GM19240 (cell line): ENCODE measurements around the gene CASP9.
"Not testable (repeated sequence)": the region's sequence is repeated elsewhere in the genome, so short reads cannot be mapped to it uniquely, and the experiment has no call there.

Experiments used
- DNase-seq: peaks from one replicate; pipeline ENCODE4 v3.0.0; 2011; ENCODE audit warnings: low spot score; ENCODE audit not compliant: insufficient read length

The CASP9 gene

GRCh38 chr1:15500184-15501178 lies 23.5 kb downstream of the CASP9 start:
- DNase-seq, result no peak

GRCh38 chr1:15493869-15494390 lies 30.1 kb downstream of the CASP9 start:
- no peak for DNase-seq

- DNase-seq, result no peak
Measured at GRCh38 chr1:15492596-15492995, 31.4 kb downstream of the CASP9 start.

- not testable (repeated sequence) for DNase-seq
Measured at GRCh38 chr1:15491010-15491409, 33.0 kb downstream of the CASP9 start.

GRCh38 chr1:15489052-15489736 lies 34.8 kb downstream of the CASP9 start:
- DNase-seq, result no peak

- DNase-seq, result no peak
Measured at GRCh38 chr1:15488371-15488770, 35.6 kb downstream of the CASP9 start.

- not testable (repeated sequence) for DNase-seq
Measured at GRCh38 chr1:15486844-15487610, 37.0 kb downstream of the CASP9 start.

- no peak for DNase-seq
Measured at GRCh38 chr1:15485636-15486035, 38.4 kb downstream of the CASP9 start.

GRCh38 chr1:15484443-15484842 lies 39.6 kb downstream of the CASP9 start:
- DNase-seq, result not testable (repeated sequence)

GRCh38 chr1:15483971-15484370 lies 40.0 kb downstream of the CASP9 start:
- DNase-seq, result no peak

GRCh38 chr1:15482983-15483543 lies 41.0 kb downstream of the CASP9 start:
- DNase-seq, result not testable (repeated sequence)

- DNase-seq, result not testable (repeated sequence)
Measured at GRCh38 chr1:15482455-15482854, 41.6 kb downstream of the CASP9 start.

GRCh38 chr1:15479654-15480347 lies 44.2 kb downstream of the CASP9 start:
- DNase-seq, result no peak

- no peak for DNase-seq
Measured at GRCh38 chr1:15477646-15478212, 46.3 kb downstream of the CASP9 start.

- DNase-seq, result no peak
Measured at GRCh38 chr1:15476927-15477326, 47.1 kb downstream of the CASP9 start.

GRCh38 chr1:15475752-15476314 lies 48.2 kb downstream of the CASP9 start, which contains the start of gene CELA2B:
TSS of gene CELA2B (plus strand) at chr1:15476104. CDS start at chr1:15476126, 22 bp downstream.
- DNase-seq, result no peak

- DNase-seq, result no peak
Measured at GRCh38 chr1:15472587-15472986, 51.4 kb downstream of the CASP9 start.

- not testable (repeated sequence) for DNase-seq
Measured at GRCh38 chr1:15471723-15472122, 52.3 kb downstream of the CASP9 start.

- not testable (repeated sequence) for DNase-seq
Measured at GRCh38 chr1:15471067-15471466, 52.9 kb downstream of the CASP9 start.
